ENCODE data around the gene PLEK2.

- no peak for TF ChIP-seq CTCF (IDR thresholded peaks at IDR 0.05 in 8 of 11, conservative IDR thresholded peaks at IDR 0.05 in 3 of 11)
- no peak for TF ChIP-seq POLR2A (IDR thresholded peaks at IDR 0.05)
- TF ChIP-seq POLR2AphosphoS5 (IDR thresholded peaks at IDR 0.05) = no peak
Measured at GRCh38 chr14:67396381-67396970, 15.5 kb downstream of the PLEK2 start.

Data from spleen (tissue), 7 donors.